CD4-positive, alpha-beta T cell treated with Interleukin-4 for 4 hours (primary cell): ENCODE measurements around the gene HYLS1.

Experiments used
- DNase-seq: peaks from one replicate; pipeline ENCODE4 v3.0.0-alpha.2; 2020

HYLS1 gene

GRCh38 chr11:125935056-125935455, 47.6 kb downstream of the HYLS1 start:
- DNase-seq: no peak

GRCh38 chr11:125935618-125936199, 48.2 kb downstream of the HYLS1 start:
- DNase-seq: no peak

- no peak for DNase-seq
Measured at GRCh38 chr11:125938418-125938817, 51.0 kb downstream of the HYLS1 start.

GRCh38 chr11:125939081-125939521, 51.6 kb downstream of the HYLS1 start:
- DNase-seq: no peak

- no peak for DNase-seq
Measured at GRCh38 chr11:125940145-125940544, 52.7 kb downstream of the HYLS1 start.

GRCh38 chr11:125941267-125941618, 53.8 kb downstream of the HYLS1 start:
- no peak for DNase-seq

GRCh38 chr11:125941619-125942611, 54.4 kb downstream of the HYLS1 start:
- peak; percentile 12 for DNase-seq

GRCh38 chr11:125942771-125943428, 55.4 kb downstream of the HYLS1 start:
- DNase-seq: no peak

- DNase-seq: no peak
Measured at GRCh38 chr11:125943661-125944349, 56.3 kb downstream of the HYLS1 start.

- no peak for DNase-seq
Measured at GRCh38 chr11:125944350-125945010, 57.0 kb downstream of the HYLS1 start.

- no peak for DNase-seq
Measured at GRCh38 chr11:125945011-125945796, 57.7 kb downstream of the HYLS1 start.

GRCh38 chr11:125945797-125946520, 58.5 kb downstream of the HYLS1 start, which contains the start of gene VSIG10L2:
TSS of gene VSIG10L2 (plus strand) at chr11:125946044. CDS start at chr11:125946056, 12 bp downstream.
- DNase-seq: no peak

GRCh38 chr11:125946712-125947418, 59.4 kb downstream of the HYLS1 start:
- DNase-seq: no peak

GRCh38 chr11:125947419-125948277, 60.2 kb downstream of the HYLS1 start:
- no peak for DNase-seq

- no peak for DNase-seq
Measured at GRCh38 chr11:125948278-125949051, 61.0 kb downstream of the HYLS1 start.

- DNase-seq: no peak
Measured at GRCh38 chr11:125949271-125950177, 62.1 kb downstream of the HYLS1 start.

GRCh38 chr11:125950178-125950490, 62.7 kb downstream of the HYLS1 start:
- DNase-seq: no peak
